GM21717 (cell line): ENCODE data around the gene ARHGAP30.
"Not testable (repeated sequence)": the region's sequence is repeated elsewhere in the genome, so short reads cannot be mapped to it uniquely, and the experiment has no call there.

Source experiments
- ATAC-seq: cut with Tn5 transposase; IDR thresholded peaks from one replicate; pipeline ENCODE4 v1.9.1; 2021; ENCODE audit warnings: mild to moderate bottlenecking, moderate library complexity; ENCODE audit not compliant: unreplicated experiment

The ARHGAP30 gene

GRCh38 chr1:161069731-161070270, at the start of gene ARHGAP30:
Gene ARHGAP30, minus strand, starts transcription at chr1:161069891. Its CDS starts 267 bp downstream, at chr1:161069624.
- ATAC-seq: peak; percentile 85

DNA sequence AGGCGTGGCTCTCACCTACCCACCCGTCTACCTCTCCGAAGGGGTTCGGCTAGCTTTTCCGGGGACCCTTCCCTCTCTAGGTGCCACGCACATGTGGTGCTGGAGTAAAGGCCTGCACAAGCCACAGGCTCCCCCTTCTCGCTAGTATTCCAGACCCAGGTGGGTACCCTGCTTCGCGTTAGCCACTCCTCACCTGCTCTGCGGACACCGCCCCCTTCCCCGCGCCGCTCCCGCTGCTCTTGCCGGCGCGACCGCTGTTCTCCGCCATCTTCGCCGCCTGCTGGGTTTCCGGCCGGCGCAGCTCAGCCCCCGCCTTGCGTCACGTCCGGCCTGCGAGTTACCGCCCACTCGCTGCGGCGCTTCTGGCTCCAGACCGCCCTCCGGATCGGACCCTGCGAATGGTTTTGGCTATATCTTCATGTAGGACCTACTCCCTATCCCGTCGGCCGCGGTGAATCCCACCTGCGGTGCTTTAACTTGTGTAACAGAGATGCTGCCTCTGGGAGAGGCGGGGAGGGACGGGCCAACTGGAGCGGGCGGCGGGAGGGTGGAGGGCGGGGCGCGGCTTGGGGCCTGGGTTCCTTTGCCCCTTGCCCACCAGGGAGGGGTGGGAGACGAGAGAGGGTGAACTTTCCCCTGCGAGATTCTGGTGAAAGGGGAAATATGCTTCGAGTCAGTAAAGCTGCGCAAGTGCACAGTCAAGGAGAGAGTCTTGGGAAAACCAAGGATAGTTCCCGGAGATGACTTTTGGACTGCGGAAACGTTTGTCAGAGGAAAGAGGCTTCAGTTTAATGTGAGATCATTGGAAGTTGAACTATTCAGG, 48.3 kb upstream of the ARHGAP30 start, which contains the start of the genes NIT1 and PFDN2:
NIT1 (plus strand) TSS at position 347 of the 823 bp plus-strand sequence; CDS start at position 419, 72 bp downstream.
PFDN2 (minus strand) TSS at position 279 of the 823 bp plus-strand sequence; CDS start at position 268, 11 bp downstream.
- peak; percentile 79 for ATAC-seq

- not testable (repeated sequence) for ATAC-seq
Measured at GRCh38 chr1:161115961-161116360, 46.3 kb upstream of the ARHGAP30 start.

- no peak for ATAC-seq
Measured at GRCh38 chr1:161115132-161115711, 45.5 kb upstream of the ARHGAP30 start.

GRCh38 chr1:161114556-161114955, 44.9 kb upstream of the ARHGAP30 start:
- no peak for ATAC-seq

- ATAC-seq: no peak
Measured at GRCh38 chr1:161113915-161114314, 44.2 kb upstream of the ARHGAP30 start.

DNA sequence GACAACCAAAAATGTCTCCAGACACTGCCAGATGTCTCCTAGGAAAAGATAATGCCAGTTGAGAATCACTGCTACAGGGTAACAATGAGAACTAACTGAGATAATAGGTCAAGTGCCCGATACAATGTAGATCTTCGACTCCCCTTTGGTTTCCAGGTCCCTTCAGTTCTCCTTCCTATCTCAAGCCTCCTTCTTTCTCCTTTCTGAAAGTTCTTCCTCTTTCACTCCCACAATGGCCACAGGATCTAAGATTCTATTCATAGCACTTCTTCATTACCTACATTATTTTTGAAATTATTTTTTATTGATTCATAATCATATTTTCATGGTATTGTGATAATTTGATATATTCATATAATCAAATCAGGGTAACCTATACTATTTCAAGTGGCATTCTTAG, 41.8 kb upstream of the ARHGAP30 start:
- no peak for ATAC-seq

DNA sequence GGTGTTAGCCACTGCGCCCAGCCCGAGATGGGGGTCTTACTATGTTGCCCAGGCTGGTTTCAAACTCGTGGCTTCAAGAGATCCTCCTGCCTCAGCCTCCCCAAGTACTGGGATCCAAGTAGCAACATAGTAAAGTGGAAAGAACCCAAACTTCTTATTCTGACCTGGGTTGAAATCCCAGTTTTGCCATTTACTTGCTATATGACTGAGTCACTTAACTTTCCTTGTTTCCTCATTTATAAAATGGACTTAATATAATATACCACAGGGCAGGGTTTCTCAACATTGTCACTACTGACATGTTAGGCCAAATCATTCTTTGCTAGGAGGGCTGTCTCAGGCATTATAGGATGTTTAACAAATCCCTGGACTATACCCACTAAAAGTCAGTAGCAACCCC, 41.4 kb upstream of the ARHGAP30 start:
- ATAC-seq: no peak

DNA sequence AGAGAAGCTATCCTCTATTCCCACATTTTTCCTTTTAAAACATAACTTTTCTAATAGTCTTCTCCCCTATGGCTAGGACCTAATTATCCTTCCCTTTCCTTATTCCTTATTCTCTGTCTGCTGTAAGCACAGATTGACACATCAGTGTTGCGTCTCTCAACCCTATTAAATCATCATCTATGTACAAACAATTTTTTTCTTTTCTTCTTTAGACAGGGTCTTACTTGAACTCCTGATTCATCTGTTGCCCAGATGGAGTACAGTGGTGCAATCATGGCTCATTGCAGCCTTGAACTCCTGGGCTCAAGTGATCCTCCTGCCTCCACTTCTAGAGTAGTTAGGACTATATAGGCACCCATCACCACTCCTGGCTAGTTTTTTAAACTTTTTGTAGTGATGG, 36.7 kb upstream of the ARHGAP30 start:
- ATAC-seq: no peak

DNA sequence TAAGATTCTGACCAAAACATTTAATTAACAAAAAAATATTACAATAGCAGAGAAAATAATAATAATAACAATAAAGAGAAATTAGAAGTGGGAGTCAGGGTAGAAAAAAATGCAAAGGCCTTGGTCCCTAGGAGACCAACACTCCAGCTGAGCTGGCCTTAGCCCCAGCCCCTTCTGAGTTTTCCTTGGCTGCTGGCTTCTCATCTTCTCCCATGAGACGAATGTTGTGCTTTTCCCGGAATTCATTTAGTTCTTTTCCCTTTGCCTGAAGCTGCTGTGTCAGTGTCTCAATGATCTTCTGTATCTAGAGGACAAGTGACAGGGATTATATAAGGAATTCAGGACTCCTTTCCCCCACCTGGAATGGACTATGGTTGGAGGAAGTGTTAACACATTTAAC, 30.9 kb upstream of the ARHGAP30 start:
- ATAC-seq: no peak

DNA sequence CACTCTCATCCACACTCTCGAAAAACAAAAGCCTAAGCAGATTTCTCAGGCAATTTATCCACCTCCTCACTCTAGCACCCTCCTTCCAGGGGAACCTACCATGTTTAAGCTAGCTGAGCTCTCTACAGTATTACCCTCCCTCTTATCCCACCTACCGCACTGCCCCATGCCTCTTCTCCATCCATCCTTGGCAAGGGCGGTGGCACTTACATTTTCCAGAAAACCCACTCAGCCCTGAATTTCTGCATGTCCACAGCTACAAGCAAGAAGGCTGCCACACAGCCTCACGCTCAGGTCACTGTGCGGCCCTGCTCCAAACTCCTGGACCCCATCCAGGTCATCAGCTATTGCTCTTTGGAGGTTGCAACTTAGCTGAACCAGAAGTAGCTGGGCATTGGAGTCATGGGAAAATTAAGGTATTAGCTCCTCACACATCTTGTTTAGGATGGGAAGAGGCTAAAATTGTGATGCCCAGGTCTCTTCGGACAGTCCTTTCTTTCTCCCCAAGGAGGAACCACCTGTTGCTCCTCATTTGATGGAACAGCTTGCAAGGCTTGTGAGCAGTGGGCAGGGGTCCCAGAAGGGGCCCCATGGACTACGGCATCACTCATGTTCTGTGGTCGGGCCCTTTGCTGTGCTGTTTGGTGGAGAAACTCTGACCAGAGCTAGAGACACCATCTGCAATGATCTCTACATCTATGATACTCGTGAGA, 29.6 kb upstream of the ARHGAP30 start:
- ATAC-seq: no peak

DNA sequence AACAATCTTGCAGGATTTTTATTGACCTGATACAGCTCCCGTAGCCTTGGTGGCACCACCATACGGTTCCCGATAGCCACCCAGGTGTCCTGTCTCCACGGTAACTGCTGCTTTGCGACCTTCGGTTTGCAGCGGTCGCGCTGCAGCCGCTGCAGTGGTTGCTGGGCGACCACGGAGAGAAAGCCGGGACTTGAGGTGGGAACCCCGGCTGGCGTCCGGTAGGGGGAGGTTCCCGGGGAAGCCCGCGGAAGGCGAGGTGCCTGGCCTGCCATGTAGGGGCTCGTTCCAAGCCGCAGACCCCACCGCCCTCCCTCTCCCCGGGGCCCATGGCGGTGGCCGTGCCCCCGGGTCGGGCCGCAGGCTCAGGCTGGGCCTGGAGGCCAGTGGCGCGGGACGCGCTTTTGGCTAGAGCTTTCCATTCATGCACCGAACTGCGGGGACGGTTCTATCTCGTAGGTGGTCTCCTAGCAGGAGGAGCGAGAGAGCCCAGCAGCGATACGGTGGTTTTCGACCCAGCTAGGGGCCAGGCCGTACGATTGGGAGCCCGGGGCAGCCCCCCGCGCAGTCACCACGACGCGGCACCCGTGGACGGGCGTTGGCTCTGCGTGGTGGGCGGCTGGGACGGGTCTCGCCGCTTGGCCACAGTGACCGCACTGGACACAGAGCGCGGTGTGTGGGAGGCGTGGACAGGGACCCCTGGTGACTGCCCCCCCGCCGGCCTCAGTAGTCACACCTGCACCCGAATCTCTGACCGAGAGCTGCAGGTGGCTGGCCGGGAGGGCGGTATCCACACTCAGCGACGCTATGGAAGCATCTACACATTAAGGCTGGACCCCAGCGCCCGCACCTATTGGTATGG, 28.7 kb upstream of the ARHGAP30 start, which contains the start of gene KLHDC9:
KLHDC9 (plus strand) TSS at position 152 of the 859 bp plus-strand sequence; CDS start at position 327, 175 bp downstream.
- peak; percentile 51 for ATAC-seq

- no peak for ATAC-seq
Measured at GRCh38 chr1:161096530-161096929, 26.8 kb upstream of the ARHGAP30 start.

DNA sequence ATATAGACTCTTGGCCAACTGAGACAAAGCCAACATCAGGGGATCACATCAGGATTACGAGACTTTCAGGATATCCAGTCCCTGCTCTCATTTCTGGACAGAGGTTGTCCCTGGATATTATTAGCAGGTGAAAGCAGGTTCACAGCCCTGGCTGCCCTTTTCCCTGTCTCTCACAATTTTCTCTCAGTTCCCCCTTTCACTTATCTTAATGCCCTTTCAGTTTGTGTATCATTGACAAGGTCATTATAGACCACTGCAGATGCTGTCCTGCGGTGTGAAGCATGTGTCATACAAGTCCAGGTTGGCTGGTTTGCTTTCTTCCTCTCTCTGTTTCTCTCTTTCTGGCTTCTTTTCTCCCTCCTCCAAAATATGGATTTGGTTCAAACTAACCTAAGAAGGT, 26.3 kb upstream of the ARHGAP30 start:
- no peak for ATAC-seq

DNA sequence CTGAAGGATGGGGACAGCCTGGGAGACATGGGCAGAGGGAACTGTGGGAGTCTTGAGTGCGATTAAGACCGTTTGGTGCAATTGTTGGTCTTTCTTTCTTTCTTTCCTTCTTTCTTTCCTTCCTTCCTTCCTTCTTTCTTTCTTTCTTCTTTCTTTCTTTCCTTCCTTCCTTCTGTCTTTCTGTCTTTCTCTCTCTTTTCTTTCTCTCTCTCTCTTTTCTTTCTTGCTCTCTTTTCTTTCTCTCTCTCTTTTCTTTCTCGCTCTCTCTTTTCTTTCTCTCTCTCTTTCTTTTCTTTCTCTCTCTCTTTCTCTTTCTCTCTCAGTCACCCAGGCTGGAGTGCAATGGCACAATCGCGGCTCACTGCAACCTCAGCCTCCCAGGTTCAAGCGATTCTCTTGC, 25.5 kb upstream of the ARHGAP30 start:
- ATAC-seq: no peak

DNA sequence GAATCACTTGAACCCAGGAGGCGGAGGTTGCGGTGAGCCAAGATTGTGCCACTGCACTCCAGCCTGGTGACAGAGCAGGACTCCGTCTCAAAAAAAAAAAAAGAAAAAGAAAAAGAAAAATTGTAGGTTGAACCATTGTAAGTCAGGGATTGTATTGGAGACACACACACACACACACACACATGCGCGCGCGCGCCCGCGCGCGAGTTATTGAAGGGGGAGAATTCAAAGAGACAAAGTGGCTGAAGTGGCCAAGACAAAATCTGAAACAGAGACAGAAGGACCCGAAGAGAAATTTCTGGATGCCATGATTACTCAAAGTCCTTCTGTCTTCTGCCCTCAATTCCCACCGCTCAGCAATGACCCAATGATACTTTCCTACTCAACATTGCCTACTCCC, 24.8 kb upstream of the ARHGAP30 start:
- ATAC-seq: no peak

GRCh38 chr1:161092621-161093028, 22.9 kb upstream of the ARHGAP30 start:
- ATAC-seq: no peak

- no peak for ATAC-seq
Measured at GRCh38 chr1:161091796-161092507, 22.3 kb upstream of the ARHGAP30 start.

DNA sequence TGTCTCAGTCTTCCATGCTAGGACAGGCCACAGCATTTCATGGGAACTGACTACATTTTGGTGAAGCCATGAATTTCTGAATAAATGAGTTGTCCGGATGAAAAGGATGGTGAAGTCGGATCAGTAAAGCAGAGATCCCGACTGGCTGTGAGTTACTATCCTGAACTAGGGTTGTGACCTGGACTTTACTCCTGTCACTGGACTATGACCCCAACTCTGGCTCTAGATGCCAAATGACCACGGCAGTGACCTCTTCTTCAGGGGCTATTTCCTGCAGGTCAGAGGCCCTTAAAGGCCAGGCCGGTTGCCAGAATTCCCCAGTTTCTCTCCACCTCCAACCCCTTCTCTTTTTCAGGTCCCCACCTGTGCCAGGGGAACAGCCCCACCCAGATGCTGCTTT, 21.4 kb upstream of the ARHGAP30 start:
- ATAC-seq: no peak

- no peak for ATAC-seq
Measured at GRCh38 chr1:161090617-161091016, 20.9 kb upstream of the ARHGAP30 start.
